ENCODE data around the gene CLCN5.
A peak's percentile ranks its signal among the peaks of the same experiment; 100 is the strongest.

DNA sequence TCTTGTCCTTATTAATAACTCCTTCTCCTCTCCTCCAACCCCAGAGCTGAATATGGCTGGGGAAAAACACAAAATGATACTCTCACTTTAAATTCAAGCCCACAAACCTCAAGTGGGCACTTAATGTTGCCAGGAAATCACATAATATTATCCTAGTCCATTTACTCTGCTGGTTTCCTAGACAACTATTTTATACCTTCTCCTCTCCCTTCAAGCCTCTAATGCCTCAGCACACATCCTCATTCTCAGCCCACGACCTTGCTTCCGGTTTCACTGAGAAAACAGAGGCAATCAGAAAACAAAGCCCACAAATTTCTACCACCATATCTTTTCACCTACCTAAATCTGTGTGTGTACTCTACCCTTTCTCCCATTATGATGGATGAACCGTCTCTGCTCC, 12.1 kb upstream of the CLCN5 start:
- TF ChIP-seq TAF1 (IDR thresholded peaks at IDR 0.05; ENCODE audit: low read depth, low read length) (no peak), POLR2AphosphoS5 (IDR thresholded peaks at IDR 0.05; ENCODE audit: low read depth, low read length) (no peak), POLR2A (IDR thresholded peaks at IDR 0.05; ENCODE audit: low read depth, low read length) (no peak), SPI1 (IDR thresholded peaks at IDR 0.05; ENCODE audit: low read depth, low read length) (peak; percentile 68)
